BJ (cell line): Measurements from ENCODE around the gene LAMA5. TPM values are rescaled to one million over a fixed set of nuclear protein-coding genes. Genes with fewer than 3 reads are reported as not detected.

Source experiments
- CTCF ChIA-PET: fragments of 350-600 bp; formaldehyde crosslinking; extraction: SDS; loops from one replicate; lab custom pipeline; 2021; ENCODE audit warnings: antibody characterized with exemption, inconsistent platforms; lab: Yijun Ruan, JAX
- POLR2A ChIA-PET: fragments of 300-600 bp; sonication (Branson Sonifier 250); formaldehyde crosslinking; extraction: SDS; loops from one replicate; lab custom pipeline; 2021; ENCODE audit warnings: antibody characterized with exemption; lab: Charles Lee
- DNase-seq: peaks from one replicate; pipeline ENCODE4 v3.0.0-alpha.2; 2011; ENCODE audit warnings: low read depth
- H3K27me3 ChIP-seq: 2 replicates; pipeline ENCODE4 v1.6.0; 2011; ENCODE audit warnings: low read length; ENCODE audit not compliant: control insufficient read depth, insufficient read depth
- H3K36me3 ChIP-seq: 2 replicates; pipeline ENCODE4 v1.5.1; 2011; ENCODE audit warnings: low read length; ENCODE audit not compliant: control insufficient read depth, insufficient read depth
- H3K4me3 ChIP-seq: 2 replicates; pipeline ENCODE4 v1.5.1; 2011; ENCODE audit warnings: low read depth, mild to moderate bottlenecking, control low read depth, low read length
- CTCF ChIP-seq: IDR thresholded peaks from 2 replicates; pipeline ENCODE4 v1.5.1; 2011; ENCODE audit warnings: low read depth, mild to moderate bottlenecking, control low read depth, inconsistent platforms, low read length, moderate library complexity; ENCODE audit not compliant: insufficient read depth
- polyA plus RNA-seq: library from polyadenylated mRNA; depleted of rRNA; stranded (reverse); fragments of >200 nt; gene quantifications from 2 replicates; pipeline ENCODE4 v1.2.3, GENCODE V29; 2011

Gene LAMA5
- polyA plus RNA-seq, 1 experiment, result 1.1 TPM

GRCh38 chr20:62405981-62406513, 38.9 kb upstream of the LAMA5 start:
- TF ChIP-seq CTCF, result no peak
- no peaks in the 10 kb centered on the region for H3K36me3 ChIP-seq
- no peak for DNase-seq
- peak overlapping the region; percentile 74 for H3K4me3 ChIP-seq
- ChIA-PET CTCF (interaction anchor here (1.1 to 1.4 kb wide), 3 partner anchors 10 to 105 kb away, joined by 3 to 4 read pairs (median 3); partner anchors contain the start of gene ADRM1), POLR2A (no interaction called here)
- H3K27me3 ChIP-seq, result no peaks in the 10 kb centered on the region

GRCh38 chr20:62405108-62405980, 38.2 kb upstream of the LAMA5 start:
- TF ChIP-seq CTCF, result peak; percentile 67
- Histone ChIP-seq H3K4me3 (no peak overlapping the region), H3K36me3 (no peaks in the 10 kb centered on the region), H3K27me3 (no peaks in the 10 kb centered on the region)
- no peak for DNase-seq
- ChIA-PET CTCF (interaction anchor here (1.0 to 1.4 kb wide), 4 partner anchors 10 to 104 kb away, joined by 3 to 4 read pairs (median 4); partner anchors contain the start of gene ADRM1), POLR2A (no interaction called here)

- POLR2A ChIA-PET, result no interaction called here
- no peak for TF ChIP-seq CTCF
- Histone ChIP-seq H3K36me3 (no peaks in the 10 kb centered on the region), H3K4me3 (no peak overlapping the region), H3K27me3 (no peaks in the 10 kb centered on the region)
- no peak for DNase-seq
- CTCF ChIA-PET, result interaction anchor here (1.0 to 1.4 kb wide), 2 partner anchors 15 to 103 kb away, joined by 4 read pairs; partner anchors contain the start of gene ADRM1
Observed at GRCh38 chr20:62404761-62405107, 37.6 kb upstream of the LAMA5 start.

- no peak for TF ChIP-seq CTCF
- no peak for DNase-seq
- ChIA-PET POLR2A (no interaction called here), CTCF (no interaction called here)
- Histone ChIP-seq H3K27me3 (no peaks in the 10 kb centered on the region), H3K4me3 (no peak overlapping the region), H3K36me3 (no peaks in the 10 kb centered on the region)
Observed at GRCh38 chr20:62404112-62404665, 37.1 kb upstream of the LAMA5 start.

GRCh38 chr20:62403331-62403730, 36.2 kb upstream of the LAMA5 start:
- H3K4me3 ChIP-seq, result no peak overlapping the region
- CTCF ChIA-PET, result interaction anchor here (0.6 kb wide), 1 partner anchor 62 kb away, joined by 3 read pairs; no protein-coding TSS in a partner anchor
- POLR2A ChIA-PET, result no interaction called here
- no peaks in the 10 kb centered on the region for H3K27me3 ChIP-seq
- no peaks in the 10 kb centered on the region for H3K36me3 ChIP-seq
- TF ChIP-seq CTCF, result no peak
- no peak for DNase-seq
